Transverse colon (tissue), 3 donors: Measurements from ENCODE around the gene ANKRD34A.
A peak's percentile ranks its signal among the peaks of the same experiment; 100 is the strongest.

Experiments
- EP300 ChIP-seq: sonication (generic); formaldehyde crosslinking; IDR thresholded peaks from one replicate; pipeline ENCODE4 v1.6.1; 2017; ENCODE audit warnings: antibody characterized with exemption, low read depth
- POLR2A ChIP-seq: fragments of 450-650 bp; IDR thresholded peaks from one replicate; pipeline ENCODE4 v1.6.1; 2016; ENCODE audit warnings: antibody characterized with exemption, mild to moderate bottlenecking, moderate library complexity
- TF ChIP-seq, protein P1 (sequence below), 5 experiments: fragments of 200-600 bp in 3 of 5; fragments of 450-650 bp in 2 of 5; sonication (generic) in 3 of 5; IDR thresholded peaks; 1 replicate in 2 of 5; 2 replicates in 3 of 5; pipeline ENCODE4 v1.5.1; 2016 to 2017; ENCODE audit warnings: antibody characterized with exemption in 5 of 5, inconsistent platforms in 3 of 5, mild to moderate bottlenecking in 2 of 5, moderate library complexity in 1 of 5

DNA sequence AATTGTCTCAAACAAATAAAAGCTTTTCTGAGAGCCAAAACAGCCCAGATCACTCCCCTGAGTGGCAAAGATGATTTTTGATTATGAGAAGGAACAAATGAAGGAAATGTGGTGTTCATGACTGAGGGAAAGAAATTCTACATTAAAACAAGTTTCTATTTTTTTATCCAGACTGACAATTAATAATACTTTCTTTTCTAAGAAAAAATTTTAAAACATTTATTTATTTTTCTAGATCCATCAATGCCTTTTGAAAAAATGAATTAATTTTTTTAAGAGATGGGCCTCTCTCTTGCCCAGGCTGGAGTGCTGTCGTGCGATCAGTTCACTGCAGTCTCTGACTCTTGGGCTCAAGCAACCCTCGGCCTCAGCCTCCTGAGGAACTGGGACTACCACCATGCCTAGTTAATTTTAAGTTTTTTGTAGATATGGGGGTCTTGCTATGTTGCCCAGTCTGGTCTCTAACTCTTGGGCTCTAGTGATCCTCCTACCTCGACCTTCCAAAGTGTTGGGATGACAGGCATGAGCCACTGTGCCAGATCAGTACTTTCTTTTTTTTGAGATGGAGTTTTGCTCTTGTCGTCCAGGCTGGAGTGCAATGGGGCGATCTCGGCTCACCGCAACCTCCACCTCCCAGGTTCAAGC is 43.2 kb upstream of the ANKRD34A start:
- TF ChIP-seq, protein P1, sequence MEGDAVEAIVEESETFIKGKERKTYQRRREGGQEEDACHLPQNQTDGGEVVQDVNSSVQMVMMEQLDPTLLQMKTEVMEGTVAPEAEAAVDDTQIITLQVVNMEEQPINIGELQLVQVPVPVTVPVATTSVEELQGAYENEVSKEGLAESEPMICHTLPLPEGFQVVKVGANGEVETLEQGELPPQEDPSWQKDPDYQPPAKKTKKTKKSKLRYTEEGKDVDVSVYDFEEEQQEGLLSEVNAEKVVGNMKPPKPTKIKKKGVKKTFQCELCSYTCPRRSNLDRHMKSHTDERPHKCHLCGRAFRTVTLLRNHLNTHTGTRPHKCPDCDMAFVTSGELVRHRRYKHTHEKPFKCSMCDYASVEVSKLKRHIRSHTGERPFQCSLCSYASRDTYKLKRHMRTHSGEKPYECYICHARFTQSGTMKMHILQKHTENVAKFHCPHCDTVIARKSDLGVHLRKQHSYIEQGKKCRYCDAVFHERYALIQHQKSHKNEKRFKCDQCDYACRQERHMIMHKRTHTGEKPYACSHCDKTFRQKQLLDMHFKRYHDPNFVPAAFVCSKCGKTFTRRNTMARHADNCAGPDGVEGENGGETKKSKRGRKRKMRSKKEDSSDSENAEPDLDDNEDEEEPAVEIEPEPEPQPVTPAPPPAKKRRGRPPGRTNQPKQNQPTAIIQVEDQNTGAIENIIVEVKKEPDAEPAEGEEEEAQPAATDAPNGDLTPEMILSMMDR (IDR thresholded peaks at IDR 0.05): peak in 1 of 5 experiments; percentile 17
- TF ChIP-seq EP300 (no peak), POLR2A (no peak)
